WTC11 (cell line): Measurements from ENCODE around the gene LARGE1.

ENCODE experiments used
- CTCF ChIP-seq: fragments of 200-600 bp; IDR thresholded peaks from 2 replicates; pipeline ENCODE4 v1.8.0; 2022; ENCODE audit warnings: antibody characterized with exemption
- MYBL2 ChIP-seq: sonication (generic); formaldehyde crosslinking; IDR thresholded peaks from 2 replicates; pipeline ENCODE4 v1.8.1; 2023; ENCODE audit warnings: mild to moderate bottlenecking, moderate library complexity, missing genetic modification reagents
- NR2C2 ChIP-seq: sonication (generic); formaldehyde crosslinking; IDR thresholded peaks from 2 replicates; pipeline ENCODE4 v1.8.0; 2022; ENCODE audit warnings: mild to moderate bottlenecking, missing genetic modification reagents
- RELA ChIP-seq: sonication (generic); formaldehyde crosslinking; IDR thresholded peaks from 2 replicates; pipeline ENCODE4 v1.8.1; 2022; ENCODE audit warnings: missing genetic modification reagents, mild to moderate bottlenecking, borderline replicate concordance
- TP53 ChIP-seq: sonication (generic); formaldehyde crosslinking; IDR thresholded peaks from 2 replicates; pipeline ENCODE4 v1.8.1; 2023; ENCODE audit warnings: mild to moderate bottlenecking, missing genetic modification reagents
- ZNF232 ChIP-seq: sonication (generic); formaldehyde crosslinking; IDR thresholded peaks from 2 replicates; pipeline ENCODE4 v1.8.0; 2022; ENCODE audit warnings: mild to moderate bottlenecking, missing genetic modification reagents

DNA sequence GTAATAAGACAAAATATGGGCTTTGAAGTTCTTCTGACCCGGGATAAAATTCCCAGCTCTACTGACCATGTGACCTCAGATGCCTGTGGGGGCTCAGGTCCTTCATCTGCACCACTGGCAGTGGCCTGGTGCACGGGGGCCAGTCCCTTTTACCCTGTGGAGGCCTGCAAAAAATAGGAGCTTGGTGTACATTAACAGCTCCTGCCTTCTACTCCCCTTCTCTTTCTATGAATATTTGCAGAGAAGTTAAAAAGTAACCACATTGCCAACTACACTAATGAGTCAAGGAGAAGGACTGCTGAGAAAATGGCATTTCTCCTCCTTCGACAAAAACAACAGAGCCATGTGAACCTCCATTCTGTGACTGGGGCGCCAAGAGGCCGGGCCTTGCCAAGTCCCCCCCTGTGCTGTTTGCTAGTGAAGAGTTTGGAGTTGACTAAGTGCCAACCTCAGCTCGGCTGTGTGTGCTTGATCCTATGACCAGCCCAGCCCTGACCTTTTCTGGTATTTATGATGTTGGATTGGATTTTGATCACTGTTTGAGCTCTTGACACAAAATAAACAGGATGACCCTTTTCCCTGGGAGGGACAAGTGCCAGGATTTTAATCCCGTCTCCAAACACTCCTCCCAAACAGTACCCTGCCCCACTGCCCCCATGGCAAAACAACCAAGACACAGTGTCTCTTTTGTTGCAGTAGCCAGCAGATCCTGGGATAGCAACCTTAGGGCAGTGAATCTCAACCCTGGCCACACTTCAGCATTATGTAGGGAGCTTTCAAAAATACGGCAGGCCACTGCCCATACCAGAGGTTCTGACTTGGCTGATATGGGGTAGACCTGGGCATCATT is 380.1 kb downstream of the LARGE1 start:
- TF ChIP-seq CTCF (no peak), TP53 (CRISPR knock-in tag) (no peak), ZNF232 (CRISPR knock-in tag) (no peak), MYBL2 (no peak), RELA (CRISPR knock-in tag) (no peak), NR2C2 (CRISPR knock-in tag) (no peak)
